Measurements from ENCODE around the gene RGS12. TPM values are rescaled to one million over a fixed set of nuclear protein-coding genes. Genes with fewer than 3 reads are reported as not detected.

The RGS12 gene
- total RNA-seq, 1 donor from 2014 or later, result 81.9 TPM

- H3K36me3 Mint-ChIP-seq, result peaks cover 3% of the 10 kb centered on the region
- TF ChIP-seq CTCF (IDR thresholded peaks at IDR 0.05; ENCODE audit: unreplicated experiment), result no peak
- no peak overlapping the region for H3K27ac Mint-ChIP-seq
- H3K4me1 Mint-ChIP-seq, result peaks cover 10% of the 10 kb centered on the region
- DNase-seq (ENCODE audit: low spot score in 2 of 2, unreplicated experiment in 2 of 2), result no peak
- H3K27me3 Mint-ChIP-seq (ENCODE audit: low read depth), result no peaks in the 10 kb centered on the region
- no peaks in the 10 kb centered on the region for H3K9me3 Mint-ChIP-seq
- no peak overlapping the region for H3K4me3 Mint-ChIP-seq
Observed at GRCh38 chr4:3245676-3246075, 47.1 kb upstream of the RGS12 start.

GRCh38 chr4:3246458-3247398 is 46.1 kb upstream of the RGS12 start:
- Mint-ChIP-seq H3K4me3 (no peak overlapping the region), H3K27me3 (ENCODE audit: low read depth) (no peaks in the 10 kb centered on the region), H3K9me3 (no peaks in the 10 kb centered on the region), H3K27ac (no peak overlapping the region), H3K4me1 (peaks cover 15% of the 10 kb centered on the region), H3K36me3 (peaks cover 2% of the 10 kb centered on the region)
- no peak for DNase-seq (ENCODE audit: low spot score in 2 of 2, unreplicated experiment in 2 of 2)
- TF ChIP-seq CTCF (IDR thresholded peaks at IDR 0.05; ENCODE audit: unreplicated experiment), result no peak

GRCh38 chr4:3247399-3248177 is 45.2 kb upstream of the RGS12 start:
- no peak overlapping the region for H3K4me3 Mint-ChIP-seq

GRCh38 chr4:3248178-3248480 is 44.7 kb upstream of the RGS12 start:
- Mint-ChIP-seq H3K4me3 (no peak overlapping the region), H3K36me3 (no peaks in the 10 kb centered on the region), H3K27ac (peak overlapping the region; percentile 61), H3K4me1 (peaks cover 13% of the 10 kb centered on the region), H3K27me3 (ENCODE audit: low read depth) (no peaks in the 10 kb centered on the region), H3K9me3 (no peaks in the 10 kb centered on the region)
- TF ChIP-seq CTCF (IDR thresholded peaks at IDR 0.05; ENCODE audit: unreplicated experiment), result no peak
- DNase-seq (ENCODE audit: low spot score in 2 of 2, unreplicated experiment in 2 of 2), result no peak

More at GRCh38 chr4:3247399-3248177, 45.2 kb upstream of the RGS12 start:
- no peak for DNase-seq (ENCODE audit: low spot score in 2 of 2, unreplicated experiment in 2 of 2)
- peaks cover 13% of the 10 kb centered on the region for H3K4me1 Mint-ChIP-seq
- TF ChIP-seq CTCF (IDR thresholded peaks at IDR 0.05; ENCODE audit: unreplicated experiment), result no peak
- H3K36me3 Mint-ChIP-seq, result no peaks in the 10 kb centered on the region
- H3K27ac Mint-ChIP-seq, result no peak overlapping the region
- H3K9me3 Mint-ChIP-seq, result no peaks in the 10 kb centered on the region
- no peaks in the 10 kb centered on the region for H3K27me3 Mint-ChIP-seq (ENCODE audit: low read depth)

- Mint-ChIP-seq H3K27ac (peak within 1 kb of the TSS; percentile 61), H3K36me3 (no peaks in the 10 kb centered on the region), H3K4me1 (peaks cover 13% of the 10 kb centered on the region), H3K9me3 (no peaks in the 10 kb centered on the region), H3K4me3 (no peak within 1 kb of the TSS), H3K27me3 (ENCODE audit: low read depth) (no peaks in the 10 kb centered on the region)
- DNase-seq (ENCODE audit: low spot score in 2 of 2, unreplicated experiment in 2 of 2), result no peak
- TF ChIP-seq CTCF (IDR thresholded peaks at IDR 0.05; ENCODE audit: unreplicated experiment), result no peak
Observed at GRCh38 chr4:3248811-3249661, 43.8 kb upstream of the RGS12 start, which contains the start of gene MSANTD1. MSANTD1 (plus strand) TSS chr4:3249159; CDS start chr4:3249223, 64 bp downstream.
